Measurements from ENCODE around the gene TIPIN.

Gene TIPIN

GRCh38 chr15:66390678-66391077 is 34.2 kb upstream of the TIPIN start:
- TF ChIP-seq CTCF (IDR thresholded peaks at IDR 0.05; ENCODE audit: insufficient read depth, low read depth, low read length, missing control alignments), result no peak
- DNase-seq (ENCODE audit: low read depth), result peak; percentile 70
- H3K4me3 ChIP-seq (ENCODE audit: low read length), result no peak overlapping the region

- DNase-seq (ENCODE audit: low read depth), result peak; percentile 70
- TF ChIP-seq CTCF (IDR thresholded peaks at IDR 0.05; ENCODE audit: insufficient read depth, low read depth, low read length, missing control alignments), result no peak
- no peak overlapping the region for H3K4me3 ChIP-seq (ENCODE audit: low read length)
Measured at GRCh38 chr15:66389859-66390381, 33.4 kb upstream of the TIPIN start.

GRCh38 chr15:66389098-66389858 is 32.8 kb upstream of the TIPIN start:
- no peak for TF ChIP-seq CTCF (IDR thresholded peaks at IDR 0.05; ENCODE audit: insufficient read depth, low read depth, low read length, missing control alignments)
- H3K4me3 ChIP-seq (ENCODE audit: low read length), result no peak overlapping the region
- no peak for DNase-seq (ENCODE audit: low read depth)

- DNase-seq (ENCODE audit: low read depth), result no peak
- H3K4me3 ChIP-seq (ENCODE audit: low read length), result peak overlapping the region; percentile 81
Measured at GRCh38 chr15:66388576-66388975, 32.1 kb upstream of the TIPIN start.

GRCh38 chr15:66388043-66388363 is 31.5 kb upstream of the TIPIN start:
- no peak for DNase-seq (ENCODE audit: low read depth)
- H3K4me3 ChIP-seq (ENCODE audit: low read length), result peak overlapping the region; percentile 81
- TF ChIP-seq CTCF (IDR thresholded peaks at IDR 0.05; ENCODE audit: insufficient read depth, low read depth, low read length, missing control alignments), result no peak

More at GRCh38 chr15:66388576-66388975, 32.1 kb upstream of the TIPIN start:
- no peak for TF ChIP-seq CTCF (IDR thresholded peaks at IDR 0.05; ENCODE audit: insufficient read depth, low read depth, low read length, missing control alignments)

GRCh38 chr15:66387163-66388042 is 30.9 kb upstream of the TIPIN start:
- peak; percentile 86 for DNase-seq (ENCODE audit: low read depth)
- TF ChIP-seq CTCF (IDR thresholded peaks at IDR 0.05; ENCODE audit: insufficient read depth, low read depth, low read length, missing control alignments), result peak; percentile 34
- peak overlapping the region; percentile 81 for H3K4me3 ChIP-seq (ENCODE audit: low read length)

Data from epithelial cell of esophagus (primary cell).